ENCODE results near the gene KLRC3.
"Not testable (repeated sequence)": the region's sequence is repeated elsewhere in the genome, so short reads cannot be mapped to it uniquely, and the experiment has no call there.

The KLRC3 gene

DNA sequence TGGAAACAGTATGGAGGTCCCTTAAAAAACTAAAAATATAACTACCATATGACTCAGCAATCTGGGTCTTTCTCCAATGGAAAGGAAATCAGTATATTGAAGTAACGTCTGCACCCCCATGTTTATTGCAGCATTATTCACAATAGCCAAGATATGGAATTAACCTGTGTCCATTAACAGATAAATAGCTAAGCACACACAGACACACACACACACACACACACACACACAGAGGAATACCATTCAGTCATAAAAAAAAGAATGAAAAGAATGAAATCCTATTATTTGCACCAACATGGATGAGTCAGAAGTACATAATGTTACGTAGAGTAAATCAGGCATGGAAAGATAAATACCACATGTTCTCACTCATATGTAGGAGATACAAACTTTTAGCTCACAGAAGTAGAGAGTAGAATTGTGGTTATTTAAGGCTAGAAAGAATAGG is 35.2 kb downstream of the KLRC3 start:
- no peak for DNase-seq (ENCODE audit: extremely low read depth, insufficient read length)
- no peaks in the 10 kb centered on the region for H3K27me3 ChIP-seq (replicated peaks; ENCODE audit: control insufficient read depth, insufficient read depth, low read length)
- H3K36me3 ChIP-seq (ENCODE audit: control insufficient read depth, insufficient read depth, low read length), result no peaks in the 10 kb centered on the region
- no peak overlapping the region for H3K4me3 ChIP-seq (replicated peaks; ENCODE audit: low read depth, low read length)
- TF ChIP-seq, protein P1, sequence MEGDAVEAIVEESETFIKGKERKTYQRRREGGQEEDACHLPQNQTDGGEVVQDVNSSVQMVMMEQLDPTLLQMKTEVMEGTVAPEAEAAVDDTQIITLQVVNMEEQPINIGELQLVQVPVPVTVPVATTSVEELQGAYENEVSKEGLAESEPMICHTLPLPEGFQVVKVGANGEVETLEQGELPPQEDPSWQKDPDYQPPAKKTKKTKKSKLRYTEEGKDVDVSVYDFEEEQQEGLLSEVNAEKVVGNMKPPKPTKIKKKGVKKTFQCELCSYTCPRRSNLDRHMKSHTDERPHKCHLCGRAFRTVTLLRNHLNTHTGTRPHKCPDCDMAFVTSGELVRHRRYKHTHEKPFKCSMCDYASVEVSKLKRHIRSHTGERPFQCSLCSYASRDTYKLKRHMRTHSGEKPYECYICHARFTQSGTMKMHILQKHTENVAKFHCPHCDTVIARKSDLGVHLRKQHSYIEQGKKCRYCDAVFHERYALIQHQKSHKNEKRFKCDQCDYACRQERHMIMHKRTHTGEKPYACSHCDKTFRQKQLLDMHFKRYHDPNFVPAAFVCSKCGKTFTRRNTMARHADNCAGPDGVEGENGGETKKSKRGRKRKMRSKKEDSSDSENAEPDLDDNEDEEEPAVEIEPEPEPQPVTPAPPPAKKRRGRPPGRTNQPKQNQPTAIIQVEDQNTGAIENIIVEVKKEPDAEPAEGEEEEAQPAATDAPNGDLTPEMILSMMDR (IDR thresholded peaks at IDR 0.05; ENCODE audit: insufficient read depth, low read length, poor library complexity, severe bottlenecking), result no peak

- no peak for DNase-seq (ENCODE audit: extremely low read depth, insufficient read length)
- Histone ChIP-seq H3K4me3 (replicated peaks; ENCODE audit: low read depth, low read length) (no peak overlapping the region), H3K36me3 (ENCODE audit: control insufficient read depth, insufficient read depth, low read length) (no peaks in the 10 kb centered on the region), H3K27me3 (replicated peaks; ENCODE audit: control insufficient read depth, insufficient read depth, low read length) (no peaks in the 10 kb centered on the region)
- TF ChIP-seq, protein P1 (IDR thresholded peaks at IDR 0.05; ENCODE audit: insufficient read depth, low read length, poor library complexity, severe bottlenecking), result no peak
Measured at GRCh38 chr12:10384191-10384590, 36.2 kb downstream of the KLRC3 start.

DNA sequence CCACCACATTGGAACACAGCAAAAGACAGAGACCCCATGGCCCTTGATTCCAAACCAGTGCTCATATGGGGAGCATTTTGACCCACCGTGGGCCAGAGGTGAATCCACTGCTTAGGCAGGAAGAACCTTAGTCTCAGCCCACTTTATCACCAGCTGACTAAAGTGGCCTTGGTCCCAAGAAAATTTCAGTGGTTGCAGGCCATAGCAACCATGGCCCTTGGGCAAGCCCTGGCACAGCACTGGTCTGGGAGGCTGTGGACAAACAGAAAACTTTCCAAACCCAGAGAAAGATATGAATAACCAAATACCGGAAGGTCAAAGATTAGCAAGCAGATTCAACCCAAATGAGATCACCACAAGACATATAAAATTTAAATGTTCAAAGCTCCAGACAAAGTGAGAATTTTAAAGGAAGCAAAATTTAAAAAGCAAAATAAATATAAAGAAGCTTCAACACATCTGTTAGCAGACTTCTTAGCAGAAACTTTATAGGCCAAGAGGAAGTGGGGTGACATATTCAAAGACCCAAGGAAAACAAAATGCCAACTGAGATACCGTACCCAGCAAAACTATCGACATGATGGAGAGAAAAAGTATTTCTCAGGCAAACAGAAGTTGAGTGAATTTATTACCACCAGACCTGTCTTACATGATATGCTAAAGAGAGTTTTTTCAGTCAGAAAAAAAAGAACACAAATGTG is 38.3 kb downstream of the KLRC3 start:
- Histone ChIP-seq H3K4me3 (replicated peaks; ENCODE audit: low read depth, low read length) (no peak overlapping the region), H3K36me3 (ENCODE audit: control insufficient read depth, insufficient read depth, low read length) (no peaks in the 10 kb centered on the region), H3K27me3 (replicated peaks; ENCODE audit: control insufficient read depth, insufficient read depth, low read length) (no peaks in the 10 kb centered on the region)
- DNase-seq (ENCODE audit: extremely low read depth, insufficient read length), result no peak
- TF ChIP-seq, protein P1 (IDR thresholded peaks at IDR 0.05; ENCODE audit: insufficient read depth, low read length, poor library complexity, severe bottlenecking), result no peak

DNA sequence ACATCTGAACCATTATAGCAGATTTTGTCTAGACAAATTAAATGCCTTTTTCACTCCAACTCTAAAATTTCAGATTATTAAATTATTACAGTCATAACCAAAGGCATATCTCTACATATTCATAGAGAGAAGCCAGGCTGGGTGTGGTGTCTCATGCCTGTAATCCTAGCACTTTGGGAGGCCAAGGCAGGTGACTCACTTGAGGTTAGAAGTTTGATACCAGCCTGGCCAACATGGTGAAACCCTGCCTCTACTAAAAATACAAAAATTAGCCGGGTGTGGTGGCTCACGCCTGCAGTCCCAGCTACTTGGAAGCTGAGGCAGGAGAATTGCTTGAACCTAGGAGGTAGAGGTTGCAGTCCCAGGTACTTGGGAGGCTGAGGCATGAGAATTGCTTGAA is 41.7 kb downstream of the KLRC3 start:
- H3K4me3 ChIP-seq (replicated peaks; ENCODE audit: low read depth, low read length); DNase-seq (ENCODE audit: extremely low read depth, insufficient read length); H3K36me3 ChIP-seq (ENCODE audit: control insufficient read depth, insufficient read depth, low read length); H3K27me3 ChIP-seq (replicated peaks; ENCODE audit: control insufficient read depth, insufficient read depth, low read length): not testable (repeated sequence)

GRCh38 chr12:10374624-10375018 is 45.8 kb downstream of the KLRC3 start:
- TF ChIP-seq, protein P1 (IDR thresholded peaks at IDR 0.05; ENCODE audit: insufficient read depth, low read length, poor library complexity, severe bottlenecking), result no peak
- DNase-seq (ENCODE audit: extremely low read depth, insufficient read length), result no peak
- H3K27me3 ChIP-seq (replicated peaks; ENCODE audit: control insufficient read depth, insufficient read depth, low read length), result no peaks in the 10 kb centered on the region
- no peak overlapping the region for H3K4me3 ChIP-seq (replicated peaks; ENCODE audit: low read depth, low read length)
- no peaks in the 10 kb centered on the region for H3K36me3 ChIP-seq (ENCODE audit: control insufficient read depth, insufficient read depth, low read length)

DNA sequence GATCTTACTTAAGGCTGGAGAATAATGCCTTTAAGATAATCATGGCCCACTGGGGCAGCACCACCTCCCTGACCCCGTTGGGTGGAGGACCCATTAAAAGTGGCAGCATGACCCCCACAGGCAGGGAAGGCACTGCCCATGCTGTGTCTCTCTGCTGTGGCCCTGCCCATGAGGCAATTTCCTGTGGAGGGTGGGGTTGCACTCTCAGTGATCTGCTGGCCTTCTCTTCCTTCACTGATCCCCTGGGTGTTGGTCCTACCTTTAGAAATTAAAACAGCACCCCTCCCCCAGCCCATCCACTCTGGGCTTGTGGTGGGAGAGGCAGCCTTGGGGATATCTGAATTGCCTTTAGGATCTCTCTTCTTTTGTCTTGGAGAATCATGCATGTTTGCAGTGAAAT is 47.8 kb downstream of the KLRC3 start:
- no peak for DNase-seq (ENCODE audit: extremely low read depth, insufficient read length)
- TF ChIP-seq, protein P1 (IDR thresholded peaks at IDR 0.05; ENCODE audit: insufficient read depth, low read length, poor library complexity, severe bottlenecking), result no peak
- Histone ChIP-seq H3K4me3 (replicated peaks; ENCODE audit: low read depth, low read length) (no peak overlapping the region), H3K27me3 (replicated peaks; ENCODE audit: control insufficient read depth, insufficient read depth, low read length) (no peaks in the 10 kb centered on the region), H3K36me3 (ENCODE audit: control insufficient read depth, insufficient read depth, low read length) (no peaks in the 10 kb centered on the region)

DNA sequence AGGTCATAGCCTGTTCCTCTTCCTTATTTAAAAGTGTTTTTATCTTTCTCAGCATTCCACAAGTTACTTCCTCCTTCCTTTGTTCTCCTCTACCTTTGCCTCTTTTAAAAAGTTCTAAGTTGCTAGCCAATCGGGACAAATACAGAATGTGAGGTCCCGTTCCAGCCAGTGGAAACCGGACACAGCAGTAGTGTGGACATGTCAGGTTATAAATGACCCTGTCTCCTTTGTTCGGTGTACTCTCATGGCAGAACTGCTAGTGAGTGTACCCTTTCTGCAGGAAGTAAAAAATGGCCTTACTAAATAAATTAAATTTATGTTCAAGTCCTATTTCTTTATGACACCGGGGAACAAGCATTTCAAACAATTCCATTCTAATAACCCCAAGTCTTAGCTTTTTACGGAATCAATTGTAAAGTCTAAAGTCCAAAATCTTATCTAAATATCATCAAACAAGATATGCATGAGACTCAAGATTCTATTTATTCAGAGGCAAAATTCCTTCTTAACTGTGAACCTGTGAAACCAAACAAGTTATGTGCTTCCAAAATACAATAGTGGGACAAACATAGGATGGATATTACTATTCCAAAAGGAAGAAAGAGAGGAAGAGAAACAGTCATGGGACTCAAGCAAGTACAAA is 48.4 kb downstream of the KLRC3 start:
- H3K36me3 ChIP-seq (ENCODE audit: control insufficient read depth, insufficient read depth, low read length); H3K4me3 ChIP-seq (replicated peaks; ENCODE audit: low read depth, low read length); H3K27me3 ChIP-seq (replicated peaks; ENCODE audit: control insufficient read depth, insufficient read depth, low read length); DNase-seq (ENCODE audit: extremely low read depth, insufficient read length): not testable (repeated sequence)
